Measurements from ENCODE around the gene TMEM205.
"Not testable (repeated sequence)": the region's sequence is repeated elsewhere in the genome, so short reads cannot be mapped to it uniquely, and the experiment has no call there.

Gene TMEM205

GRCh38 chr19:11321191-11322126, 24.6 kb downstream of the TMEM205 start:
- Histone ChIP-seq H3K27me3 (ENCODE audit: insufficient read depth, low read length) (no peaks in the 10 kb centered on the region), H3K4me1 (ENCODE audit: insufficient read depth, low read length) (no peaks in the 10 kb centered on the region), H3K27ac (ENCODE audit: low read depth, low read length) (no peak overlapping the region), H3K9me3 (ENCODE audit: insufficient read depth, low read depth, low read length) (no peaks in the 10 kb centered on the region), H3K36me3 (ENCODE audit: insufficient read depth, low read length) (peaks cover 3% of the 10 kb centered on the region; the same call in 1 of the 2 replicates), H3K4me3 (ENCODE audit: low read length) (no peak overlapping the region), H3K9ac (ENCODE audit: low read depth, low read length) (no peak overlapping the region)
- WGBS, result 86% methylated on average over 14 of the region's 14 CpGs

GRCh38 chr19:11320278-11320995, 25.6 kb downstream of the TMEM205 start:
- not testable (repeated sequence) for H3K4me1 ChIP-seq (ENCODE audit: insufficient read depth, low read length); H3K27me3 ChIP-seq (ENCODE audit: insufficient read depth, low read length); H3K36me3 ChIP-seq (ENCODE audit: insufficient read depth, low read length); H3K4me3 ChIP-seq (ENCODE audit: low read length); H3K9me3 ChIP-seq (ENCODE audit: insufficient read depth, low read depth, low read length); H3K27ac ChIP-seq (ENCODE audit: low read depth, low read length); H3K9ac ChIP-seq (ENCODE audit: low read depth, low read length)
- WGBS, result 95% methylated on average over 9 of the region's 9 CpGs

GRCh38 chr19:11306337-11306736, 39.7 kb downstream of the TMEM205 start:
- H3K36me3 ChIP-seq (ENCODE audit: insufficient read depth, low read length), result no peaks in the 10 kb centered on the region
- no peaks in the 10 kb centered on the region for H3K4me1 ChIP-seq (ENCODE audit: insufficient read depth, low read length)
- H3K9ac ChIP-seq (ENCODE audit: low read depth, low read length), result no peak overlapping the region
- H3K27ac ChIP-seq (ENCODE audit: low read depth, low read length), result no peak overlapping the region
- H3K9me3 ChIP-seq (ENCODE audit: insufficient read depth, low read depth, low read length), result no peaks in the 10 kb centered on the region
- WGBS, result 90% methylated on average over 9 of the region's 9 CpGs
- no peaks in the 10 kb centered on the region for H3K27me3 ChIP-seq (ENCODE audit: insufficient read depth, low read length)
- no peak overlapping the region for H3K4me3 ChIP-seq (ENCODE audit: low read length)

- Histone ChIP-seq H3K36me3 (ENCODE audit: insufficient read depth, low read length) (no peaks in the 10 kb centered on the region), H3K27me3 (ENCODE audit: insufficient read depth, low read length) (no peaks in the 10 kb centered on the region), H3K4me3 (ENCODE audit: low read length) (no peak overlapping the region), H3K4me1 (ENCODE audit: insufficient read depth, low read length) (no peaks in the 10 kb centered on the region), H3K9ac (ENCODE audit: low read depth, low read length) (no peak overlapping the region), H3K27ac (ENCODE audit: low read depth, low read length) (no peak overlapping the region), H3K9me3 (ENCODE audit: insufficient read depth, low read depth, low read length) (no peaks in the 10 kb centered on the region)
- WGBS, result 93% methylated on average over 5 of the region's 5 CpGs
These were observed 41.1 kb downstream of the TMEM205 start for GRCh38 chr19:11304936-11305335.

- Histone ChIP-seq H3K36me3 (ENCODE audit: insufficient read depth, low read length) (no peaks in the 10 kb centered on the region), H3K27ac (ENCODE audit: low read depth, low read length) (no peak overlapping the region), H3K4me1 (ENCODE audit: insufficient read depth, low read length) (no peaks in the 10 kb centered on the region), H3K9me3 (ENCODE audit: insufficient read depth, low read depth, low read length) (no peaks in the 10 kb centered on the region), H3K27me3 (ENCODE audit: insufficient read depth, low read length) (no peaks in the 10 kb centered on the region), H3K9ac (ENCODE audit: low read depth, low read length) (no peak overlapping the region), H3K4me3 (ENCODE audit: low read length) (no peak overlapping the region)
- 85% methylated on average over 10 of the region's 11 CpGs for WGBS
These were observed 45.3 kb downstream of the TMEM205 start for GRCh38 chr19:11300811-11301120.

GRCh38 chr19:11299946-11300810, 45.9 kb downstream of the TMEM205 start:
- 92% methylated on average over 8 of the region's 8 CpGs for WGBS
- no peak overlapping the region for H3K4me3 ChIP-seq (ENCODE audit: low read length)
- H3K36me3 ChIP-seq (ENCODE audit: insufficient read depth, low read length), result no peaks in the 10 kb centered on the region
- H3K27ac ChIP-seq (ENCODE audit: low read depth, low read length), result no peak overlapping the region
- no peaks in the 10 kb centered on the region for H3K27me3 ChIP-seq (ENCODE audit: insufficient read depth, low read length)
- H3K4me1 ChIP-seq (ENCODE audit: insufficient read depth, low read length), result no peaks in the 10 kb centered on the region
- no peaks in the 10 kb centered on the region for H3K9me3 ChIP-seq (ENCODE audit: insufficient read depth, low read depth, low read length)
- no peak overlapping the region for H3K9ac ChIP-seq (ENCODE audit: low read depth, low read length)

GRCh38 chr19:11296264-11296663, 49.8 kb downstream of the TMEM205 start:
- Histone ChIP-seq H3K4me3 (ENCODE audit: low read length) (no peak overlapping the region), H3K9ac (ENCODE audit: low read depth, low read length) (no peak overlapping the region), H3K27me3 (ENCODE audit: insufficient read depth, low read length) (no peaks in the 10 kb centered on the region), H3K27ac (ENCODE audit: low read depth, low read length) (no peak overlapping the region), H3K36me3 (ENCODE audit: insufficient read depth, low read length) (no peaks in the 10 kb centered on the region), H3K4me1 (ENCODE audit: insufficient read depth, low read length) (peaks cover 3% of the 10 kb centered on the region; the same call in 1 of the 2 replicates), H3K9me3 (ENCODE audit: insufficient read depth, low read depth, low read length) (no peaks in the 10 kb centered on the region)
- 87% methylated on average over 7 of the region's 7 CpGs for WGBS

GRCh38 chr19:11295665-11296245, 50.3 kb downstream of the TMEM205 start, which contains the start of gene TSPAN16:
Gene TSPAN16 (plus strand): TSS chr19:11296160. CDS start chr19:11296298, 138 bp downstream.
- no peak within 1 kb of the TSS for H3K9ac ChIP-seq (ENCODE audit: low read depth, low read length)
- no peaks in the 10 kb centered on the region for H3K9me3 ChIP-seq (ENCODE audit: insufficient read depth, low read depth, low read length)
- no peaks in the 10 kb centered on the region for H3K36me3 ChIP-seq (ENCODE audit: insufficient read depth, low read length)
- WGBS, result 88% methylated on average over 8 of the region's 8 CpGs
- peaks cover 3% of the 10 kb centered on the region; the same call in 1 of the 2 replicates for H3K4me1 ChIP-seq (ENCODE audit: insufficient read depth, low read length)
- no peaks in the 10 kb centered on the region for H3K27me3 ChIP-seq (ENCODE audit: insufficient read depth, low read length)
- no peak within 1 kb of the TSS for H3K4me3 ChIP-seq (ENCODE audit: low read length)
- no peak within 1 kb of the TSS for H3K27ac ChIP-seq (ENCODE audit: low read depth, low read length)

- Histone ChIP-seq H3K36me3 (ENCODE audit: insufficient read depth, low read length) (no peaks in the 10 kb centered on the region), H3K4me1 (ENCODE audit: insufficient read depth, low read length) (peaks cover 3% of the 10 kb centered on the region; the same call in 1 of the 2 replicates), H3K27me3 (ENCODE audit: insufficient read depth, low read length) (no peaks in the 10 kb centered on the region), H3K4me3 (ENCODE audit: low read length) (no peak overlapping the region), H3K27ac (ENCODE audit: low read depth, low read length) (no peak overlapping the region), H3K9ac (ENCODE audit: low read depth, low read length) (no peak overlapping the region), H3K9me3 (ENCODE audit: insufficient read depth, low read depth, low read length) (no peaks in the 10 kb centered on the region)
- WGBS, result 86% methylated on average over 4 of the region's 4 CpGs
These were observed 50.9 kb downstream of the TMEM205 start for GRCh38 chr19:11295180-11295579.

- Histone ChIP-seq H3K9me3 (ENCODE audit: insufficient read depth, low read depth, low read length) (no peaks in the 10 kb centered on the region), H3K27ac (ENCODE audit: low read depth, low read length) (no peak overlapping the region), H3K4me1 (ENCODE audit: insufficient read depth, low read length) (peaks cover 3% of the 10 kb centered on the region; the same call in 1 of the 2 replicates), H3K27me3 (ENCODE audit: insufficient read depth, low read length) (no peaks in the 10 kb centered on the region), H3K9ac (ENCODE audit: low read depth, low read length) (no peak overlapping the region), H3K36me3 (ENCODE audit: insufficient read depth, low read length) (no peaks in the 10 kb centered on the region), H3K4me3 (ENCODE audit: low read length) (peak overlapping the region; percentile 21; the same call in 1 of the 2 replicates)
- WGBS, result 19% methylated on average over 41 of the region's 41 CpGs
These were observed 52.4 kb downstream of the TMEM205 start for GRCh38 chr19:11293433-11294389.
